SH-SY5Y (cell line): ENCODE results near the gene AGTR1.

Source experiments
- GATA2 ChIP-seq: IDR thresholded peaks from 2 replicates; pipeline ENCODE4 v1.6.1; 2011; ENCODE audit warnings: mild to moderate bottlenecking, low read depth, low read length
- GATA3 ChIP-seq: IDR thresholded peaks from 2 replicates; pipeline ENCODE4 v1.6.1; 2011; ENCODE audit warnings: low read depth, mild to moderate bottlenecking, low read length, moderate library complexity

DNA sequence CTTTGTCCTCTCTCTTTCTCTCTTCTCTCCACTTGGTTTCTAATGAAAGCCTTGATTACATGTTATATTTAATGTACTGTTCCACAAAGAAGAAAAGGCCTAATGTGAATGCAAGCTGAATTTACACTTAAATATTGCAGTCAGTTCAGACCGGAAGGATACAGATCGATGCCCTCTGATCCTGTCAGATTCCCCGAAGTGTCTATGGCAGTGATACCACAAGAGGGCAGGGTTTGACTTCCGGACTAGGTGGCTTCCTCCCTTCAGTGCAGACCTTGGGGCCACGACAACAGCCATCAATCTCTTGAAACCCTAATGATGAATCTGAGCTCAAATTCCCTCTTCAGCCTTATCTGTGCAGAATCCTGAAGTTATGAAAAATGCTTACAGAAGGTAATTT is 29.5 kb downstream of the AGTR1 start:
- TF ChIP-seq GATA3 (no peak), GATA2 (no peak)
